Keratinocyte (primary cell): ENCODE data around the gene SDK1. TPM values are rescaled to one million over a fixed set of nuclear protein-coding genes. Genes with fewer than 3 reads are reported as not detected.

Source experiments
- DNase-seq: peaks from one replicate; pipeline ENCODE4 v3.0.0-alpha.2; 2011; ENCODE audit warnings: low read depth, missing footprints, low spot score
- FAIRE-seq: peaks from 2 replicates; lab custom pipeline; 2011; peaks lifted over from hg19 to GRCh38; lab: Jason Lieb, UNC
- H2AFZ ChIP-seq: 2 replicates; pipeline ENCODE4 v1.6.0; 2012; ENCODE audit warnings: low read length, control low read depth, inconsistent platforms; ENCODE audit not compliant: control insufficient read depth
- H3K27ac ChIP-seq: 2 replicates; pipeline ENCODE4 v1.5.1; 2011; ENCODE audit warnings: low read length; ENCODE audit not compliant: control insufficient read depth, insufficient read depth
- H3K27me3 ChIP-seq: 3 replicates; pipeline ENCODE4 v1.6.0; 2011; ENCODE audit warnings: low read length; ENCODE audit not compliant: control insufficient read depth, insufficient read depth; ENCODE audit errors: extremely low read depth
- H3K36me3 ChIP-seq, 2 experiments: 2 replicates in 1 of 2; 3 replicates in 1 of 2; pipeline ENCODE4 v1.5.1; 2011; ENCODE audit warnings: low read length in 2 of 2, mild to moderate bottlenecking in 1 of 2; ENCODE audit not compliant: control insufficient read depth in 2 of 2, insufficient read depth in 2 of 2; ENCODE audit errors: extremely low read depth in 1 of 2
- H3K4me1 ChIP-seq: 3 replicates; pipeline ENCODE4 v1.5.1; 2011; ENCODE audit warnings: low read length; ENCODE audit not compliant: control insufficient read depth, insufficient read depth; ENCODE audit errors: extremely low read depth
- H3K4me2 ChIP-seq: 3 replicates; pipeline ENCODE4 v1.6.0; 2011; ENCODE audit warnings: low read depth, low read length; ENCODE audit not compliant: control insufficient read depth, insufficient read depth; ENCODE audit errors: extremely low read depth
- H3K4me3 ChIP-seq, 3 experiments: fragments of 200-600 bp in 1 of 3; sonication (generic) in 1 of 3; 2 replicates in 2 of 3; 3 replicates in 1 of 3; pipeline ENCODE4 v1.5.1; 2011 to 2016; ENCODE audit warnings: low read length in 3 of 3, mild to moderate bottlenecking in 3 of 3, control low read depth in 2 of 3, inconsistent platforms in 1 of 3, low read depth in 1 of 3, mixed read lengths in 1 of 3, mixed run types in 1 of 3, moderate library complexity in 1 of 3; ENCODE audit not compliant: control insufficient read depth in 2 of 3, insufficient read depth in 2 of 3; ENCODE audit errors: extremely low read depth in 1 of 3
- H3K79me2 ChIP-seq: 2 replicates; pipeline ENCODE4 v1.6.0; 2012; ENCODE audit warnings: low read length; ENCODE audit not compliant: control insufficient read depth, insufficient read depth
- H3K9ac ChIP-seq: 3 replicates; pipeline ENCODE4 v1.6.0; 2011; ENCODE audit warnings: low read length; ENCODE audit not compliant: control insufficient read depth, insufficient read depth; ENCODE audit errors: extremely low read depth
- H3K9me1 ChIP-seq: 3 replicates; pipeline ENCODE4 v1.6.0; 2011; ENCODE audit warnings: low read length; ENCODE audit not compliant: control insufficient read depth, insufficient read depth; ENCODE audit errors: extremely low read depth
- H3K9me3 ChIP-seq: 2 replicates; pipeline ENCODE4 v1.5.1; 2012; ENCODE audit warnings: low read depth, low read length; ENCODE audit not compliant: control insufficient read depth
- H4K20me1 ChIP-seq: 3 replicates; pipeline ENCODE4 v1.6.0; 2011; ENCODE audit warnings: low read length; ENCODE audit not compliant: control insufficient read depth, insufficient read depth; ENCODE audit errors: extremely low read depth
- EZH2 ChIP-seq: IDR thresholded peaks from one replicate; pipeline ENCODE4 v1.6.1; 2012; ENCODE audit warnings: inconsistent platforms, mild to moderate bottlenecking, low read length, moderate library complexity
- dilution Hi-C: fragments of 300-500 bp; cut with MboI; formaldehyde crosslinking; loops from one replicate; pipeline ENCODE4 v1.7.0; 2020; ENCODE audit warnings: low sequenced_read_pairs; ENCODE audit not compliant: extremely low pct_ligation_motif_present
- polyA plus RNA-seq, 5 experiments: library from polyadenylated mRNA; depleted of rRNA in 3 of 5; stranded (reverse) in 3 of 5; stranded (forward) in 1 of 5; unstranded in 1 of 5; fragments of >200 nt; gene quantifications; 1 replicate in 1 of 5; 2 replicates in 3 of 5; 3 replicates in 1 of 5; pipeline versions ENCODE4 v1.2.1 to v1.2.3, GENCODE V29; 2011 to 2012; ENCODE audit warnings: missing spikeins in 2 of 5, low read depth in 1 of 5, low replicate concordance in 1 of 5
- TF ChIP-seq, protein P1 (sequence below), 3 experiments: IDR thresholded peaks in 1 of 3; conservative IDR thresholded peaks in 1 of 3; optimal IDR thresholded peaks in 1 of 3; 2 replicates in 2 of 3; 3 replicates in 1 of 3; pipeline versions ENCODE3 to v1.5.1; 2011; ENCODE audit warnings: low read length in 3 of 3, mild to moderate bottlenecking in 3 of 3, moderate library complexity in 2 of 3, control low read depth in 1 of 3, inconsistent platforms in 1 of 3; ENCODE audit not compliant: insufficient read depth in 2 of 3; ENCODE audit errors: extremely low read depth in 1 of 3

The SDK1 gene
- polyA plus RNA-seq, 1 donor (not counting 4 experiments of a cell fraction or from before 2014, with no cell fraction given) = 0.66 TPM

DNA sequence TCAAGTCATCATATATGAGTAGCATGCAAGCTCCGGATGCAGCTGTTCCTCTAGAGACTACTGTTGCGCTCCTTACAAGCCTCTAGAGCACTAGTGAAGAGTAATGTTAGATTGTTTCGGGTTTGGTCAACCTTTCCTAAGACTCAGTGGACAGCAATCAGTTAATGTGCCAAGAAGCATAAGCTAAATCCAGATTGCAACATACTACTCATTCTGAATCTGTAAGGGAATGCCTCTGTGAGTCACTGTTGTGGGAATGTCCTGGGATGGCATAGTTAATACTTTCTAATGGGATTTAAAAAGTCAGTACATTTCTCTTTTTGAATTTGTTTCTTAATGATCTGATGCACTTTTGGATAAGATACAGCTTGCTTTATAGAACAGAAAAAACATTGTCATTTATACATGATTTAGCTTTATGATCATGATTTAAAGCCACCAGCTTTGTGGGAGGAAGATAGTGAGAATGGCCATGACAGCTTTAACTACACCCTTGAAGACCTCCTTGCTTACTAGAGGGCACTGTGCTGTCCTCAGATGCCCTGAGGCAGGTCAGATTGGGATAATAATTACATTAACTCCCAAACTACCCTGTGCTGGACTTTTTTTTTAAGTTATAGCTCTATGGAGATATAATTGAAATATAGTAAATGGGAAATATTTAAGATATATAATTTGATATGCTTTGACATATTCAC is 138.4 kb downstream of the SDK1 start:
- H3K36me3 ChIP-seq = peaks cover 0 to 8% of the 10 kb centered on the region in 2 experiments
- H3K9ac ChIP-seq = peak overlapping the region; percentile 3
- dilution Hi-C loops = no loop called here
- H3K9me3 ChIP-seq = no peaks in the 10 kb centered on the region
- no peak for TF ChIP-seq EZH2
- TF ChIP-seq, protein P1, sequence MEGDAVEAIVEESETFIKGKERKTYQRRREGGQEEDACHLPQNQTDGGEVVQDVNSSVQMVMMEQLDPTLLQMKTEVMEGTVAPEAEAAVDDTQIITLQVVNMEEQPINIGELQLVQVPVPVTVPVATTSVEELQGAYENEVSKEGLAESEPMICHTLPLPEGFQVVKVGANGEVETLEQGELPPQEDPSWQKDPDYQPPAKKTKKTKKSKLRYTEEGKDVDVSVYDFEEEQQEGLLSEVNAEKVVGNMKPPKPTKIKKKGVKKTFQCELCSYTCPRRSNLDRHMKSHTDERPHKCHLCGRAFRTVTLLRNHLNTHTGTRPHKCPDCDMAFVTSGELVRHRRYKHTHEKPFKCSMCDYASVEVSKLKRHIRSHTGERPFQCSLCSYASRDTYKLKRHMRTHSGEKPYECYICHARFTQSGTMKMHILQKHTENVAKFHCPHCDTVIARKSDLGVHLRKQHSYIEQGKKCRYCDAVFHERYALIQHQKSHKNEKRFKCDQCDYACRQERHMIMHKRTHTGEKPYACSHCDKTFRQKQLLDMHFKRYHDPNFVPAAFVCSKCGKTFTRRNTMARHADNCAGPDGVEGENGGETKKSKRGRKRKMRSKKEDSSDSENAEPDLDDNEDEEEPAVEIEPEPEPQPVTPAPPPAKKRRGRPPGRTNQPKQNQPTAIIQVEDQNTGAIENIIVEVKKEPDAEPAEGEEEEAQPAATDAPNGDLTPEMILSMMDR (optimal IDR thresholded peaks at IDR 0.05 in 1 of 3, IDR thresholded peaks at IDR 0.05 in 1 of 3, conservative IDR thresholded peaks at IDR 0.05 in 1 of 3; ENCODE audit: extremely low read depth in 1 of 3, insufficient read depth in 2 of 3, low read length in 3 of 3) = no peak
- no peaks in the 10 kb centered on the region for H3K27me3 ChIP-seq
- H3K4me3 ChIP-seq = peak overlapping the region in 1 of 3 experiments; percentile 13
- H3K4me1 ChIP-seq = peaks cover 35% of the 10 kb centered on the region
- H3K27ac ChIP-seq = no peak overlapping the region
- H3K4me2 ChIP-seq = peak overlapping the region; percentile 63
- FAIRE-seq = peak; percentile 97
- H4K20me1 ChIP-seq = no peaks in the 10 kb centered on the region
- H2AFZ ChIP-seq = no peak overlapping the region
- DNase-seq = peak; percentile 55
- H3K9me1 ChIP-seq = no peaks in the 10 kb centered on the region
- no peaks in the 10 kb centered on the region for H3K79me2 ChIP-seq

DNA sequence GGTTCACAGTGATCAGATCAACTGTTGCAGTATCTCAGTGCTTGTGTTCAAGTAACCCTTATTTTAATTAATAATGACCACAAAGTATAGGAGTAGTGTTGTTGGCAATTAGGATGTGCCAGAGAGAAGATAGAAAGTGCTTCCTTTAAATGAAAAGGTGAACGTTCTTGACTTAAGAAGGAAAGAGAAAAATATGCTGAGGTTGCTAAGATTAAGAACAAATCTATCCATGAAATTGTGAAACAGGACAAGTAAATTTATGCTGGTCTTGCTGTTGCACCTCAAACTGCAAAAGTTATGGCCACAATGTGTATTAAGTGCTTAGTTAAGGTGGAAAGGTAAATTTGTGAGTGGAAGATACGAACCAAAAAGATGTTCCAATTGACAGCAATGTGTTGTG is 139.5 kb downstream of the SDK1 start:
- no peak for TF ChIP-seq EZH2
- TF ChIP-seq, protein P1 (optimal IDR thresholded peaks at IDR 0.05 in 1 of 3, IDR thresholded peaks at IDR 0.05 in 1 of 3, conservative IDR thresholded peaks at IDR 0.05 in 1 of 3; ENCODE audit: extremely low read depth in 1 of 3, insufficient read depth in 2 of 3, low read length in 3 of 3) = no peak
- DNase-seq (no peak), FAIRE-seq (peak; percentile 60)
- Histone ChIP-seq H3K9ac (no peak overlapping the region), H2AFZ (no peak overlapping the region), H3K9me1 (no peaks in the 10 kb centered on the region), H4K20me1 (no peaks in the 10 kb centered on the region), H3K79me2 (no peaks in the 10 kb centered on the region), H3K27me3 (no peaks in the 10 kb centered on the region), H3K4me1 (peaks cover 34% of the 10 kb centered on the region), H3K4me2 (no peak overlapping the region), H3K36me3 (peaks cover 0 to 8% of the 10 kb centered on the region in 2 experiments), H3K4me3 (no peak overlapping the region), H3K27ac (no peak overlapping the region), H3K9me3 (no peaks in the 10 kb centered on the region)
- dilution Hi-C loops = no loop called here
